ENCODE results near the gene GAS2.

- TF ChIP-seq CTCF (IDR thresholded peaks at IDR 0.05) (no peak), POLR2A (IDR thresholded peaks at IDR 0.05) (no peak), POLR2AphosphoS5 (IDR thresholded peaks at IDR 0.05) (no peak), EP300 (IDR thresholded peaks at IDR 0.05) (no peak)
Observed at GRCh38 chr11:22780952-22781593, 114.7 kb downstream of the GAS2 start.
